H1 (cell line): ENCODE measurements around the gene MAPT. TPM values are rescaled to one million over a fixed set of nuclear protein-coding genes. Genes with fewer than 3 reads are reported as not detected.

Source experiments
- CTCF ChIA-PET: fragments of 300-600 bp; sonication (Branson Sonifier 250); formaldehyde crosslinking; loops from one replicate; lab custom pipeline; 2021; ENCODE audit not compliant: partially characterized antibody; lab: Charles Lee
- POLR2A ChIA-PET: fragments of 300-600 bp; sonication (Branson Sonifier 250); formaldehyde crosslinking; loops from one replicate; lab custom pipeline; 2021; ENCODE audit warnings: inconsistent platforms; ENCODE audit not compliant: partially characterized antibody; lab: Charles Lee
- DNase-seq, 2 experiments: peaks; one replicate each; pipeline versions ENCODE4 v3.0.0 to v3.0.0-alpha.2; 2010 to 2022; ENCODE audit warnings: low spot score in 2 of 2, low read depth in 1 of 2, mixed read lengths in 1 of 2
- FAIRE-seq: peaks from 2 replicates; lab custom pipeline; 2011; peaks lifted over from hg19 to GRCh38; lab: Jason Lieb, UNC
- H2AFZ ChIP-seq: 2 replicates; pipeline ENCODE4 v1.8.1; 2012; ENCODE audit warnings: low read length, inconsistent platforms
- H2AK5ac ChIP-seq: 2 replicates; pipeline ENCODE4 v1.6.1; 2013; ENCODE audit warnings: low read depth, low read length
- H2BK120ac ChIP-seq: replicated peaks from 2 replicates; pipeline ENCODE3; 2013; ENCODE audit warnings: low read depth, low read length, inconsistent platforms
- H2BK12ac ChIP-seq: 2 replicates; pipeline ENCODE4 v1.6.1; 2013; ENCODE audit warnings: low read depth, low read length
- H2BK15ac ChIP-seq: 2 replicates; pipeline ENCODE4 v1.6.1; 2013; ENCODE audit warnings: low read length
- H2BK20ac ChIP-seq: 2 replicates; pipeline ENCODE4 v1.6.1; 2013; ENCODE audit warnings: low read length
- H2BK5ac ChIP-seq: 2 replicates; pipeline ENCODE4 v1.6.1; 2013; ENCODE audit warnings: low read depth, low read length
- H3K14ac ChIP-seq: 2 replicates; pipeline ENCODE4 v1.6.1; 2013; ENCODE audit warnings: inconsistent platforms; ENCODE audit not compliant: insufficient read length
- H3K18ac ChIP-seq: 2 replicates; pipeline ENCODE4 v1.6.1; 2013; ENCODE audit warnings: low read length; ENCODE audit errors: extremely low read depth
- H3K23ac ChIP-seq: 2 replicates; pipeline ENCODE4 v1.6.1; 2013; ENCODE audit warnings: inconsistent platforms; ENCODE audit not compliant: insufficient read length
- H3K23me2 ChIP-seq: 2 replicates; pipeline ENCODE4 v1.6.1; 2013; ENCODE audit warnings: low read depth, low read length
- H3K27ac ChIP-seq: 2 replicates; pipeline ENCODE4 v1.6.1; 2011; ENCODE audit warnings: low read depth, low read length, inconsistent platforms
- H3K27me3 ChIP-seq, 4 experiments: replicated peaks in 1 of 4; 1 replicate in 1 of 4; 2 replicates in 3 of 4; pipeline versions ENCODE4 v1.6.1 to v1.8.1; 2011 to 2013; ENCODE audit warnings: low read length in 3 of 4, mild to moderate bottlenecking in 3 of 4, inconsistent platforms in 2 of 4, mixed read lengths in 2 of 4, moderate library complexity in 1 of 4; ENCODE audit not compliant: control insufficient read depth in 3 of 4, insufficient read depth in 3 of 4; ENCODE audit errors: extremely low read depth in 1 of 4
- H3K36me3 ChIP-seq, 4 experiments: 2 replicates each; pipeline versions ENCODE4 v1.6.1 to v1.8.1; 2011 to 2013; ENCODE audit warnings: mild to moderate bottlenecking in 4 of 4, low read length in 3 of 4, moderate library complexity in 2 of 4, control low read depth in 1 of 4, inconsistent platforms in 1 of 4; ENCODE audit not compliant: insufficient read depth in 4 of 4, control insufficient read depth in 2 of 4
- H3K4ac ChIP-seq: replicated peaks from 2 replicates; pipeline ENCODE3; 2013; ENCODE audit warnings: low read length, low read depth, mixed read lengths, inconsistent platforms; ENCODE audit not compliant: insufficient read length
- H3K4me1 ChIP-seq, 4 experiments: replicated peaks in 1 of 4; 1 replicate in 1 of 4; 2 replicates in 3 of 4; pipeline versions ENCODE4 v1.6.1 to v1.8.1; 2011 to 2013; ENCODE audit warnings: low read length in 3 of 4, inconsistent platforms in 2 of 4, mixed read lengths in 1 of 4; ENCODE audit not compliant: insufficient read depth in 4 of 4, control insufficient read depth in 3 of 4
- H3K4me2 ChIP-seq, 2 experiments: 2 replicates each; pipeline versions ENCODE4 v1.6.1 to v1.8.1; 2011 to 2013; ENCODE audit warnings: low read depth in 2 of 2, low read length in 2 of 2, control low read depth in 1 of 2, inconsistent platforms in 1 of 2, mild to moderate bottlenecking in 1 of 2; ENCODE audit not compliant: insufficient read depth in 1 of 2
- H3K4me3 ChIP-seq, 4 experiments: fragments of 200-600, 300-600 bp in 1 of 4; sonication (generic), shearing (Covaris generic), sonication (Bioruptor Twin) in 1 of 4; 2 replicates each; pipeline versions ENCODE4 v1.5.1 to v1.8.1; 2011 to 2016; ENCODE audit warnings: low read length in 4 of 4, low read depth in 3 of 4, control low read depth in 2 of 4, inconsistent platforms in 2 of 4, mild to moderate bottlenecking in 2 of 4, mixed read lengths in 1 of 4, moderate library complexity in 1 of 4; ENCODE audit not compliant: insufficient read depth in 2 of 4; ENCODE audit errors: extremely low read depth in 1 of 4
- H3K56ac ChIP-seq: replicated peaks from 2 replicates; pipeline ENCODE3; 2013; ENCODE audit warnings: low read depth, mild to moderate bottlenecking, mixed read lengths, low read length, inconsistent platforms; ENCODE audit not compliant: insufficient read length
- H3K79me1 ChIP-seq: 2 replicates; pipeline ENCODE4 v1.6.1; 2013; ENCODE audit warnings: low read depth, low read length, control low read depth
- H3K79me2 ChIP-seq, 2 experiments: 2 replicates each; pipeline versions ENCODE4 v1.6.1 to v1.8.1; 2012 to 2013; ENCODE audit warnings: low read length in 2 of 2, mild to moderate bottlenecking in 2 of 2, inconsistent platforms in 1 of 2; ENCODE audit not compliant: insufficient read depth in 2 of 2, control insufficient read depth in 1 of 2
- H3K9ac ChIP-seq, 4 experiments: replicated peaks in 1 of 4; 1 replicate in 1 of 4; 2 replicates in 3 of 4; pipeline versions ENCODE4 v1.6.1 to v1.8.1; 2011 to 2013; ENCODE audit warnings: low read depth in 3 of 4, low read length in 3 of 4, control low read depth in 2 of 4, mild to moderate bottlenecking in 2 of 4, moderate library complexity in 2 of 4, inconsistent platforms in 1 of 4; ENCODE audit errors: extremely low read depth in 1 of 4
- H3K9me3 ChIP-seq, 2 experiments: 2 replicates each; pipeline versions ENCODE4 v1.6.1 to v1.8.1; 2012 to 2013; ENCODE audit warnings: mild to moderate bottlenecking in 2 of 2, moderate library complexity in 2 of 2, control low read depth in 1 of 2, inconsistent platforms in 1 of 2, low read depth in 1 of 2, low read length in 1 of 2, mixed read lengths in 1 of 2; ENCODE audit not compliant: insufficient read depth in 2 of 2
- H4K20me1 ChIP-seq, 2 experiments: replicated peaks in 1 of 2; 2 replicates each; pipeline versions ENCODE3 to v1.8.1; 2011 to 2013; ENCODE audit warnings: inconsistent platforms in 2 of 2, low read length in 2 of 2, mild to moderate bottlenecking in 1 of 2; ENCODE audit not compliant: insufficient read depth in 2 of 2, control insufficient read depth in 1 of 2
- H4K5ac ChIP-seq: 2 replicates; pipeline ENCODE4 v1.6.1; 2013; ENCODE audit warnings: low read length, low read depth, mixed read lengths, inconsistent platforms; ENCODE audit not compliant: insufficient read length
- H4K8ac ChIP-seq: 2 replicates; pipeline ENCODE4 v1.8.0; 2013; ENCODE audit warnings: mild to moderate bottlenecking, moderate library complexity, low read length, inconsistent platforms; ENCODE audit not compliant: insufficient read depth; ENCODE audit errors: extremely low read depth
- H4K91ac ChIP-seq: replicated peaks from 2 replicates; pipeline ENCODE3; 2013; ENCODE audit warnings: low read length, mixed read lengths, inconsistent platforms; ENCODE audit not compliant: insufficient read length
- BACH1 ChIP-seq: IDR thresholded peaks from 2 replicates; pipeline ENCODE4 v1.6.1; 2012; ENCODE audit warnings: low read length, improper control_type of control experiment
- EZH2 ChIP-seq: fragments of 200-600 bp; sonication (generic); IDR thresholded peaks from 2 replicates; pipeline ENCODE4 v1.7.1; 2012; ENCODE audit warnings: low read depth, mild to moderate bottlenecking, moderate library complexity, low read length, inconsistent platforms; ENCODE audit not compliant: severe bottlenecking
- MAFK ChIP-seq: IDR thresholded peaks from 2 replicates; pipeline ENCODE4 v1.6.1; 2012; ENCODE audit warnings: low read depth, mild to moderate bottlenecking, improper control_type of control experiment, low read length
- RAD21 ChIP-seq, 2 experiments: IDR thresholded peaks in 1 of 2; conservative IDR thresholded peaks in 1 of 2; 2 replicates each; pipeline ENCODE4 v1.6.1; 2011; ENCODE audit warnings: low read depth in 2 of 2, low read length in 2 of 2, improper control_type of control experiment in 1 of 2, inconsistent platforms in 1 of 2, mild to moderate bottlenecking in 1 of 2, moderate library complexity in 1 of 2
- RFX5 ChIP-seq: IDR thresholded peaks from 2 replicates; pipeline ENCODE4 v1.6.1; 2011; ENCODE audit warnings: low read depth, low read length, improper control_type of control experiment, borderline replicate concordance
- SAP30 ChIP-seq: fragments of 300-600 bp; sonication (generic); IDR thresholded peaks from 2 replicates; pipeline ENCODE4 v1.7.1; 2012; ENCODE audit warnings: low read length, moderate library complexity, mild to moderate bottlenecking, inconsistent platforms; ENCODE audit not compliant: insufficient read depth, insufficient replicate concordance
- SIRT6 ChIP-seq: IDR thresholded peaks from one replicate; pipeline ENCODE4 v1.7.1; 2012; ENCODE audit warnings: low read length, inconsistent platforms
- WGBS, 2 experiments: shearing (Covaris generic) in 1 of 2; methylation state at CpG; one replicate each; pipeline versions ENCODE4 v1.1.6 to v1.1.7; 2013 to 2015; ENCODE audit warnings: low lambda C conversion rate in 2 of 2, mixed read lengths in 2 of 2, inconsistent platforms in 1 of 2, low coverage in 1 of 2, missing lambda C conversion rate in 1 of 2; ENCODE audit not compliant: insufficient replicate concordance in 2 of 2, insufficient coverage in 1 of 2, insufficient read length in 1 of 2; ENCODE audit errors: extremely low coverage in 1 of 2, missing lambda C conversion rate in 1 of 2; 5-methylcytosine and 5-hydroxymethylcytosine counted together
- polyA plus RNA-seq, 7 experiments: library from polyadenylated mRNA; depleted of rRNA in 3 of 7; stranded (reverse) in 5 of 7; unstranded in 2 of 7; fragments of >200 nt in 5 of 7; fragments of 200-250 nt in 2 of 7; gene quantifications; 1 replicate in 5 of 7; 2 replicates in 1 of 7; 4 replicates in 1 of 7; pipeline versions ENCODE4 v1.2.1 to v1.2.3, GENCODE V29; 2011 to 2013; ENCODE audit warnings: missing spikeins in 2 of 7, mixed read lengths in 2 of 7
- total RNA-seq: library from RNA; stranded (reverse); fragmentation: NEBNext Ultra II Directional; extraction: Animal tissue kit (Norgen Biotek cat#: 25700); gene quantifications from 2 replicates; pipeline ENCODE4 v1.2.1, GENCODE V29; 2021
- TF ChIP-seq, protein P1 (sequence below), 3 experiments: IDR thresholded peaks; 1 replicate in 2 of 3; 2 replicates in 1 of 3; pipeline versions ENCODE4 v1.5.1 to v1.6.1; 2011; ENCODE audit warnings: low read length in 3 of 3, mild to moderate bottlenecking in 3 of 3, inconsistent platforms in 2 of 3, low read depth in 1 of 3, moderate library complexity in 1 of 3; ENCODE audit not compliant: insufficient read depth in 1 of 3; ENCODE audit errors: control extremely low read depth in 1 of 3
- TF ChIP-seq, protein P2 (sequence below): IDR thresholded peaks from 2 replicates; pipeline ENCODE4 v1.6.1; 2012; ENCODE audit warnings: low read length, inconsistent platforms

Gene MAPT
- total and polyA plus RNA-seq, 2 of the 8 experiments (the other 6 are each of a cell fraction or from before 2014, with no cell fraction given): 0.54 to 1.7 TPM

DNA sequence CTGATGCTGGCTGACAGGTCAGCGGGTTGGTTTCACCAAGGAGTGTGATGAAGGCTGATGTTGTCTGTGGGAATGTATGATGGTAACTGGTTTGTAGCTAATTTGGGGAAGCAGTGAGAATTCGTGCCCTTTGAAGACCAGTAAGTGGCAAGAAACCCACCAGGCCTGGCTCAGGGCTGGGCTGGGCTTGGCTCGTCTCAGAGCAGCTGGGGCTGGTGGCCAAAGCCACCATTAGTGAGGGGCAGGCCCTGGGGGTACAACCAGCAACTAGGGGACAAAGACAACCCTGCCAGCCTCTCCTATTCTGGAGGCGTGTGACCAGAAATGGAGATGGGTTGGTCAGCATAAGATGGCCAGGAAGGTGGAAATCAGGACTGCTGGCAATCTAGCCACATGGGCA is 91.7 kb downstream of the MAPT start:
- no peak overlapping the region for H3K4ac ChIP-seq
- FAIRE-seq (no peak), DNase-seq (no peak)
- no peaks in the 10 kb centered on the region; a peak in 1 of 7 replicates for H3K27me3 ChIP-seq
- no peak overlapping the region for H2BK5ac ChIP-seq
- H2BK20ac ChIP-seq: no peak overlapping the region
- no peak overlapping the region for H2AK5ac ChIP-seq
- no peak overlapping the region for H2BK120ac ChIP-seq
- peak overlapping the region; percentile 43; the same call in 1 of the 2 replicates for H4K8ac ChIP-seq
- no peak overlapping the region for H2BK15ac ChIP-seq
- no peak overlapping the region for H3K4me3 ChIP-seq
- CTCF ChIA-PET: interaction anchor here (1.1 to 2.2 kb wide), 4 partner anchors 13 to 24 kb away, joined by 3 to 11 read pairs (median 5); partner anchors contain the start of gene STH
- no peak overlapping the region for H4K91ac ChIP-seq
- no peak overlapping the region for H3K14ac ChIP-seq
- no peaks in the 10 kb centered on the region for H4K20me1 ChIP-seq
- H3K27ac ChIP-seq: no peak overlapping the region
- POLR2A ChIA-PET: interaction anchor here (0.7 kb wide), 1 partner anchor 16 kb away, joined by 3 read pairs; no protein-coding TSS in a partner anchor
- H4K5ac ChIP-seq: no peak overlapping the region
- H3K23me2 ChIP-seq: no peaks in the 10 kb centered on the region
- no peaks in the 10 kb centered on the region for H3K9me3 ChIP-seq
- H3K18ac ChIP-seq: no peak overlapping the region
- H3K4me2 ChIP-seq: no peak overlapping the region
- H2BK12ac ChIP-seq: no peak overlapping the region
- no peak overlapping the region for H3K56ac ChIP-seq
- H3K23ac ChIP-seq: no peak overlapping the region
- WGBS, 2 experiments: 84% methylated on average over 4 of the region's 4 CpGs; no CpG with 5 or more reads in 1 of the 2 experiments
- H3K79me2 ChIP-seq: no peaks in the 10 kb centered on the region
- no peaks in the 10 kb centered on the region for H3K36me3 ChIP-seq
- no peak overlapping the region for H3K9ac ChIP-seq
- H2AFZ ChIP-seq: no peak overlapping the region
- H3K4me1 ChIP-seq: peaks cover 0 to 10% (median 4%) of the 10 kb centered on the region in 4 experiments; a peak in 4 of 7 replicates
- H3K79me1 ChIP-seq: no peaks in the 10 kb centered on the region
- TF ChIP-seq EZH2 (no peak), BACH1 (no peak), SAP30 (no peak), SIRT6 (no peak), RAD21 (IDR thresholded peaks at IDR 0.05 in 1 of 2, conservative IDR thresholded peaks at IDR 0.05 in 1 of 2; ENCODE audit: low read depth in 2 of 2, low read length in 2 of 2) (no peak), RFX5 (no peak), MAFK (no peak)
- TF ChIP-seq, protein P1, sequence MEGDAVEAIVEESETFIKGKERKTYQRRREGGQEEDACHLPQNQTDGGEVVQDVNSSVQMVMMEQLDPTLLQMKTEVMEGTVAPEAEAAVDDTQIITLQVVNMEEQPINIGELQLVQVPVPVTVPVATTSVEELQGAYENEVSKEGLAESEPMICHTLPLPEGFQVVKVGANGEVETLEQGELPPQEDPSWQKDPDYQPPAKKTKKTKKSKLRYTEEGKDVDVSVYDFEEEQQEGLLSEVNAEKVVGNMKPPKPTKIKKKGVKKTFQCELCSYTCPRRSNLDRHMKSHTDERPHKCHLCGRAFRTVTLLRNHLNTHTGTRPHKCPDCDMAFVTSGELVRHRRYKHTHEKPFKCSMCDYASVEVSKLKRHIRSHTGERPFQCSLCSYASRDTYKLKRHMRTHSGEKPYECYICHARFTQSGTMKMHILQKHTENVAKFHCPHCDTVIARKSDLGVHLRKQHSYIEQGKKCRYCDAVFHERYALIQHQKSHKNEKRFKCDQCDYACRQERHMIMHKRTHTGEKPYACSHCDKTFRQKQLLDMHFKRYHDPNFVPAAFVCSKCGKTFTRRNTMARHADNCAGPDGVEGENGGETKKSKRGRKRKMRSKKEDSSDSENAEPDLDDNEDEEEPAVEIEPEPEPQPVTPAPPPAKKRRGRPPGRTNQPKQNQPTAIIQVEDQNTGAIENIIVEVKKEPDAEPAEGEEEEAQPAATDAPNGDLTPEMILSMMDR (IDR thresholded peaks at IDR 0.05; ENCODE audit: control extremely low read depth in 1 of 3, insufficient read depth in 1 of 3, low read depth in 1 of 3, low read length in 3 of 3): no peak
- TF ChIP-seq, protein P2, sequence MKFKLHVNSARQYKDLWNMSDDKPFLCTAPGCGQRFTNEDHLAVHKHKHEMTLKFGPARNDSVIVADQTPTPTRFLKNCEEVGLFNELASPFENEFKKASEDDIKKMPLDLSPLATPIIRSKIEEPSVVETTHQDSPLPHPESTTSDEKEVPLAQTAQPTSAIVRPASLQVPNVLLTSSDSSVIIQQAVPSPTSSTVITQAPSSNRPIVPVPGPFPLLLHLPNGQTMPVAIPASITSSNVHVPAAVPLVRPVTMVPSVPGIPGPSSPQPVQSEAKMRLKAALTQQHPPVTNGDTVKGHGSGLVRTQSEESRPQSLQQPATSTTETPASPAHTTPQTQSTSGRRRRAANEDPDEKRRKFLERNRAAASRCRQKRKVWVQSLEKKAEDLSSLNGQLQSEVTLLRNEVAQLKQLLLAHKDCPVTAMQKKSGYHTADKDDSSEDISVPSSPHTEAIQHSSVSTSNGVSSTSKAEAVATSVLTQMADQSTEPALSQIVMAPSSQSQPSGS: no peak
